GM21786 (cell line): Measurements from ENCODE around the gene MAF.

Experiments used
- ATAC-seq: cut with Tn5 transposase; IDR thresholded peaks from one replicate; pipeline ENCODE4 v1.9.1; 2021; ENCODE audit not compliant: unreplicated experiment

MAF gene

GRCh38 chr16:79600638-79601091 lies at the start of gene MAF:
Gene MAF, minus strand, starts transcription at chr16:79600737. Its CDS starts 835 bp downstream, at chr16:79599902.
- no peak for ATAC-seq

- no peak for ATAC-seq
These were observed 48.3 kb upstream of the MAF start for GRCh38 chr16:79648826-79649225.

GRCh38 chr16:79647586-79647985 lies 47.0 kb upstream of the MAF start:
- ATAC-seq: no peak

GRCh38 chr16:79645701-79646100 lies 45.2 kb upstream of the MAF start:
- ATAC-seq: no peak

GRCh38 chr16:79644971-79645667 lies 44.6 kb upstream of the MAF start:
- ATAC-seq: no peak

- ATAC-seq: no peak
These were observed 42.1 kb upstream of the MAF start for GRCh38 chr16:79642652-79643051.

- ATAC-seq: no peak
These were observed 40.2 kb upstream of the MAF start for GRCh38 chr16:79640513-79641360.

GRCh38 chr16:79639576-79640311 lies 39.2 kb upstream of the MAF start:
- no peak for ATAC-seq

GRCh38 chr16:79638386-79638785 lies 37.8 kb upstream of the MAF start:
- ATAC-seq: no peak

- ATAC-seq: no peak
These were observed 35.0 kb upstream of the MAF start for GRCh38 chr16:79635488-79635887.

- ATAC-seq: no peak
These were observed 33.8 kb upstream of the MAF start for GRCh38 chr16:79634298-79634697.

GRCh38 chr16:79632289-79632688 lies 31.8 kb upstream of the MAF start:
- no peak for ATAC-seq

- ATAC-seq: no peak
These were observed 28.5 kb upstream of the MAF start for GRCh38 chr16:79628988-79629387.

GRCh38 chr16:79628501-79628975 lies 28.0 kb upstream of the MAF start:
- peak; percentile 56 for ATAC-seq

GRCh38 chr16:79627092-79627491 lies 26.6 kb upstream of the MAF start:
- ATAC-seq: no peak

- ATAC-seq: no peak
These were observed 25.2 kb upstream of the MAF start for GRCh38 chr16:79625738-79626137.

- no peak for ATAC-seq
These were observed 23.3 kb upstream of the MAF start for GRCh38 chr16:79623824-79624223.

GRCh38 chr16:79623062-79623461 lies 22.5 kb upstream of the MAF start:
- no peak for ATAC-seq

GRCh38 chr16:79621027-79621426 lies 20.5 kb upstream of the MAF start:
- ATAC-seq: no peak

- ATAC-seq: no peak
These were observed 18.1 kb upstream of the MAF start for GRCh38 chr16:79618692-79619050.

GRCh38 chr16:79618041-79618691 lies 17.6 kb upstream of the MAF start:
- ATAC-seq: no peak
